PC-9 (cell line): ENCODE data around the gene TAB3.

Source experiments
- EZH2 ChIP-seq: fragments of 200-600 bp; sonication (generic); IDR thresholded peaks from 2 replicates; pipeline ENCODE4 v1.8.0; 2017; ENCODE audit warnings: antibody characterized with exemption, low read depth
- TF ChIP-seq, protein P1 (sequence below): fragments of 200-600 bp; sonication (generic); conservative IDR thresholded peaks from 2 replicates; pipeline ENCODE4 v1.6.1; 2017; ENCODE audit warnings: mixed run types, antibody characterized with exemption, mild to moderate bottlenecking, moderate library complexity

DNA sequence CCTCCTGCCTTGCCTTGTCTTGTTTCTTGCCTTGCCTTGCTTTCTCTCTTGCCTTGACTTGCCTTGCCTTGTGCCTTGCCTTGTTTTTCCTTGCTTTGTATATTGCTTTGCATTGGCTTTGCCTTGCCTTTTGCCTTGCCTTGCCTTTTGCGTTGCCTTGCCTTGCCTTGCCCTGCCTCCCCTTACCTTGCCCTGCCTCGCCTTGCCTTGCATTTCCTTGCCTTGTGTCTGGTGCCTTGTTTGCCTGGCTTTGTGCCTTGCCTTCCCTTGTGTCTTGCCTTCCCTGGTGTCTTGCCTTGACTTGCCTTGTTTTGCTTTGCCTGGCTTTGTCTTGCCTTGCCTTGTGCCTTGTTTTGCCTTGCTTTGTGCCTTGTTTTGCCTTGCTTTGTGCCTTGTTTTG is 89.7 kb downstream of the TAB3 start:
- TF ChIP-seq, protein P1, sequence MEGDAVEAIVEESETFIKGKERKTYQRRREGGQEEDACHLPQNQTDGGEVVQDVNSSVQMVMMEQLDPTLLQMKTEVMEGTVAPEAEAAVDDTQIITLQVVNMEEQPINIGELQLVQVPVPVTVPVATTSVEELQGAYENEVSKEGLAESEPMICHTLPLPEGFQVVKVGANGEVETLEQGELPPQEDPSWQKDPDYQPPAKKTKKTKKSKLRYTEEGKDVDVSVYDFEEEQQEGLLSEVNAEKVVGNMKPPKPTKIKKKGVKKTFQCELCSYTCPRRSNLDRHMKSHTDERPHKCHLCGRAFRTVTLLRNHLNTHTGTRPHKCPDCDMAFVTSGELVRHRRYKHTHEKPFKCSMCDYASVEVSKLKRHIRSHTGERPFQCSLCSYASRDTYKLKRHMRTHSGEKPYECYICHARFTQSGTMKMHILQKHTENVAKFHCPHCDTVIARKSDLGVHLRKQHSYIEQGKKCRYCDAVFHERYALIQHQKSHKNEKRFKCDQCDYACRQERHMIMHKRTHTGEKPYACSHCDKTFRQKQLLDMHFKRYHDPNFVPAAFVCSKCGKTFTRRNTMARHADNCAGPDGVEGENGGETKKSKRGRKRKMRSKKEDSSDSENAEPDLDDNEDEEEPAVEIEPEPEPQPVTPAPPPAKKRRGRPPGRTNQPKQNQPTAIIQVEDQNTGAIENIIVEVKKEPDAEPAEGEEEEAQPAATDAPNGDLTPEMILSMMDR = no peak
- TF ChIP-seq EZH2 = no peak
